ES-I3 (cell line): ENCODE measurements around the gene NUP42.
"Not testable (repeated sequence)": the region's sequence is repeated elsewhere in the genome, so short reads cannot be mapped to it uniquely, and the experiment has no call there.

Experiments used
- H3K36me3 ChIP-seq: 2 replicates; pipeline ENCODE4 v1.6.1; 2013; ENCODE audit warnings: mild to moderate bottlenecking, low read length, control low read depth, moderate library complexity; ENCODE audit not compliant: insufficient read depth
- H3K4me1 ChIP-seq: 2 replicates; pipeline ENCODE4 v1.6.1; 2013; ENCODE audit warnings: mild to moderate bottlenecking, control low read depth, low read length; ENCODE audit not compliant: insufficient read depth
- H3K9ac ChIP-seq: 2 replicates; pipeline ENCODE4 v1.6.1; 2013; ENCODE audit warnings: low read depth, mild to moderate bottlenecking, low read length, moderate library complexity
- H3K9me3 ChIP-seq: 2 replicates; pipeline ENCODE4 v1.6.1; 2013; ENCODE audit warnings: mild to moderate bottlenecking, low read length, moderate library complexity; ENCODE audit not compliant: control insufficient read depth, insufficient read depth

Gene NUP42

GRCh38 chr7:23211589-23211988 is 29.7 kb downstream of the NUP42 start:
- Histone ChIP-seq H3K9ac (no peak overlapping the region), H3K9me3 (no peaks in the 10 kb centered on the region), H3K4me1 (no peaks in the 10 kb centered on the region), H3K36me3 (no peaks in the 10 kb centered on the region)

GRCh38 chr7:23212395-23212794 is 30.5 kb downstream of the NUP42 start:
- Histone ChIP-seq H3K9me3 (no peaks in the 10 kb centered on the region), H3K9ac (no peak overlapping the region), H3K36me3 (no peaks in the 10 kb centered on the region), H3K4me1 (no peaks in the 10 kb centered on the region)

- Histone ChIP-seq H3K9me3 (no peaks in the 10 kb centered on the region), H3K4me1 (no peaks in the 10 kb centered on the region), H3K9ac (no peak overlapping the region), H3K36me3 (no peaks in the 10 kb centered on the region)
These were observed 31.0 kb downstream of the NUP42 start for GRCh38 chr7:23212841-23213240.

- Histone ChIP-seq H3K9ac (no peak overlapping the region), H3K36me3 (no peaks in the 10 kb centered on the region), H3K4me1 (no peaks in the 10 kb centered on the region), H3K9me3 (no peaks in the 10 kb centered on the region)
These were observed 31.9 kb downstream of the NUP42 start for GRCh38 chr7:23213755-23214154.

- no peaks in the 10 kb centered on the region for H3K36me3 ChIP-seq
- no peak overlapping the region for H3K9ac ChIP-seq
- H3K9me3 ChIP-seq = no peaks in the 10 kb centered on the region
- no peaks in the 10 kb centered on the region for H3K4me1 ChIP-seq
These were observed 32.6 kb downstream of the NUP42 start for GRCh38 chr7:23214423-23214822.

GRCh38 chr7:23214938-23215337 is 33.1 kb downstream of the NUP42 start:
- Histone ChIP-seq H3K4me1 (no peaks in the 10 kb centered on the region), H3K9ac (no peak overlapping the region), H3K36me3 (no peaks in the 10 kb centered on the region), H3K9me3 (no peaks in the 10 kb centered on the region)

GRCh38 chr7:23216021-23216420 is 34.2 kb downstream of the NUP42 start:
- no peaks in the 10 kb centered on the region for H3K36me3 ChIP-seq
- H3K9ac ChIP-seq = no peak overlapping the region
- peaks cover 7% of the 10 kb centered on the region for H3K4me1 ChIP-seq
- no peaks in the 10 kb centered on the region for H3K9me3 ChIP-seq

GRCh38 chr7:23218196-23218595 is 36.3 kb downstream of the NUP42 start:
- Histone ChIP-seq H3K36me3 (no peaks in the 10 kb centered on the region), H3K9ac (no peak overlapping the region), H3K4me1 (peaks cover 8% of the 10 kb centered on the region), H3K9me3 (no peaks in the 10 kb centered on the region)

- no peaks in the 10 kb centered on the region for H3K9me3 ChIP-seq
- no peak overlapping the region for H3K9ac ChIP-seq
- H3K4me1 ChIP-seq = peaks cover 8% of the 10 kb centered on the region
- H3K36me3 ChIP-seq = no peaks in the 10 kb centered on the region
These were observed 39.0 kb downstream of the NUP42 start for GRCh38 chr7:23220690-23221305.

- peaks cover 8% of the 10 kb centered on the region for H3K4me1 ChIP-seq
- H3K36me3 ChIP-seq = no peaks in the 10 kb centered on the region
- H3K9me3 ChIP-seq = no peaks in the 10 kb centered on the region
These were observed 40.7 kb downstream of the NUP42 start for GRCh38 chr7:23222439-23223030.

GRCh38 chr7:23224364-23224763 is 42.5 kb downstream of the NUP42 start:
- not testable (repeated sequence) for H3K36me3 ChIP-seq, H3K4me1 ChIP-seq, H3K9ac ChIP-seq, H3K9me3 ChIP-seq

More at GRCh38 chr7:23222439-23223030, 40.7 kb downstream of the NUP42 start:
- H3K9ac ChIP-seq = no peak overlapping the region

GRCh38 chr7:23226844-23227450 is 45.1 kb downstream of the NUP42 start:
- Histone ChIP-seq H3K9ac (no peak overlapping the region), H3K36me3 (no peaks in the 10 kb centered on the region), H3K4me1 (no peaks in the 10 kb centered on the region), H3K9me3 (no peaks in the 10 kb centered on the region)

GRCh38 chr7:23228412-23228811 is 46.6 kb downstream of the NUP42 start:
- Histone ChIP-seq H3K4me1 (no peaks in the 10 kb centered on the region), H3K36me3 (no peaks in the 10 kb centered on the region), H3K9ac (no peak overlapping the region), H3K9me3 (no peaks in the 10 kb centered on the region)

- H3K36me3 ChIP-seq = no peaks in the 10 kb centered on the region
- no peak overlapping the region for H3K9ac ChIP-seq
- no peaks in the 10 kb centered on the region for H3K9me3 ChIP-seq
- H3K4me1 ChIP-seq = no peaks in the 10 kb centered on the region
These were observed 48.8 kb downstream of the NUP42 start for GRCh38 chr7:23230641-23231101.

- H3K4me1 ChIP-seq = no peaks in the 10 kb centered on the region
- no peaks in the 10 kb centered on the region; the same call in 1 of the 2 replicates for H3K9me3 ChIP-seq
- H3K36me3 ChIP-seq = no peaks in the 10 kb centered on the region
- H3K9ac ChIP-seq = no peak overlapping the region
These were observed 51.1 kb downstream of the NUP42 start for GRCh38 chr7:23232966-23233365.
